GM12801 (cell line): ENCODE results near the gene EGFL8.

Experiments
- CTCF ChIP-seq: IDR thresholded peaks from one replicate; pipeline ENCODE4 v1.5.1; 2011; ENCODE audit warnings: control low read depth; ENCODE audit not compliant: insufficient read length; ENCODE audit errors: extremely low read depth

EGFL8 gene

GRCh38 chr6:32166411-32167061 is 2.1 kb downstream of the EGFL8 start:
- no peak for TF ChIP-seq CTCF

GRCh38 chr6:32167154-32167760 is 2.9 kb downstream of the EGFL8 start:
- no peak for TF ChIP-seq CTCF

- no peak for TF ChIP-seq CTCF
Observed at GRCh38 chr6:32167761-32168262, 3.4 kb downstream of the EGFL8 start.

GRCh38 chr6:32168350-32168749 is 4.0 kb downstream of the EGFL8 start:
- no peak for TF ChIP-seq CTCF

- TF ChIP-seq CTCF, result no peak
Observed at GRCh38 chr6:32168807-32169591, 4.6 kb downstream of the EGFL8 start.

DNA sequence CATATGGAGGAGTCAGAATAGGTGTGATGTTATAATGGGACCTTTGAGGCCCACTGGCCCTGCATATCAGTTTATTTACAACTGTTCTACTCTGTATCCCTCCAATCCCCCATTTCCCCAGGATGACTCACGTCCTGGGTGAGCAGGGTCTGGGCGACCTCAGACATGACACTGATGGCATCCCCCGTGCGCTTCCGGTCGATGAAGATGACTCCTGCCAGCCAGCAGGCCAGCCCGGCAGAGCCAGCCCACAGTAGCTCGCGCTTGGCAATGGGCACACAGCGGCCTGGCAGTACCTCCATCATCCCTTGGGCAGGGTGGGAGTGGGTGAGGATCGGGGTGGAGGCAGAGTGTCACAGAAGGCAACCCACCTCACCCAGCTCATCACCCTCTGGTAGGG is 5.9 kb downstream of the EGFL8 start:
- no peak for TF ChIP-seq CTCF

GRCh38 chr6:32171234-32171633 is 6.8 kb downstream of the EGFL8 start:
- no peak for TF ChIP-seq CTCF
